22Rv1 (cell line): ENCODE measurements around the gene ZNF423.

Experiments
- H3K27ac ChIP-seq: fragments of 450-650 bp; 2 replicates; pipeline ENCODE4 v1.5.1; 2017
- CTCF ChIP-seq: fragments of 450-650 bp; IDR thresholded peaks from 2 replicates; pipeline ENCODE4 v1.5.1; 2017; ENCODE audit warnings: mild to moderate bottlenecking
- ZFX ChIP-seq: fragments of 450-650 bp; IDR thresholded peaks from 2 replicates; pipeline ENCODE4 v1.6.1; 2017; ENCODE audit warnings: antibody characterized with exemption, borderline replicate concordance

The ZNF423 gene

GRCh38 chr16:49742428-49743202 lies 113.3 kb downstream of the ZNF423 start:
- no peak for TF ChIP-seq CTCF
- TF ChIP-seq ZFX: no peak
- no peak overlapping the region for H3K27ac ChIP-seq

- no peak for TF ChIP-seq ZFX
- no peak for TF ChIP-seq CTCF
- H3K27ac ChIP-seq: no peak overlapping the region
Measured at GRCh38 chr16:49740256-49740655, 115.7 kb downstream of the ZNF423 start.

- H3K27ac ChIP-seq: no peak overlapping the region
- TF ChIP-seq CTCF: peak; percentile 36
- TF ChIP-seq ZFX: no peak
Measured at GRCh38 chr16:49739381-49739780, 116.5 kb downstream of the ZNF423 start.

- H3K27ac ChIP-seq: no peak overlapping the region
- TF ChIP-seq CTCF (no peak), ZFX (no peak)
Measured at GRCh38 chr16:49738832-49739231, 117.1 kb downstream of the ZNF423 start.

- no peak for TF ChIP-seq CTCF
- TF ChIP-seq ZFX: no peak
Measured at GRCh38 chr16:49738001-49738400, 117.9 kb downstream of the ZNF423 start.

GRCh38 chr16:49737541-49737940 lies 118.4 kb downstream of the ZNF423 start:
- no peak overlapping the region for H3K27ac ChIP-seq
- TF ChIP-seq ZFX (no peak), CTCF (no peak)

More at GRCh38 chr16:49738001-49738400, 117.9 kb downstream of the ZNF423 start:
- no peak overlapping the region for H3K27ac ChIP-seq

- H3K27ac ChIP-seq: no peak overlapping the region
- TF ChIP-seq ZFX (no peak), CTCF (no peak)
Measured at GRCh38 chr16:49734331-49734730, 121.6 kb downstream of the ZNF423 start.
